Activated T-helper 17 cell treated with anti-CD3 and anti-CD28 coated beads, Interleukin-2, amount 50 U/mL, for 72 hours (primary cell): ENCODE results near the gene ITIH5. TPM values are rescaled to one million over a fixed set of nuclear protein-coding genes. Genes with fewer than 3 reads are reported as not detected.

Experiments
- ATAC-seq: fragments of 150-1000 bp; cut with Tn5 transposase; replicated peaks from 2 replicates; pipeline ENCODE4 v1.10.0; 2021; ENCODE audit warnings: mild to moderate bottlenecking, moderate library complexity
- H3K27ac Mint-ChIP-seq: one replicate; pipeline ENCODE4 v1.8.0; 2022; ENCODE audit warnings: mixed read lengths
- H3K27me3 Mint-ChIP-seq: one replicate; pipeline ENCODE4 v1.8.0; 2022; ENCODE audit warnings: mixed read lengths
- H3K36me3 Mint-ChIP-seq: one replicate; pipeline ENCODE4 v1.8.0; 2022; ENCODE audit warnings: low read depth, mild to moderate bottlenecking, mixed read lengths
- H3K4me1 Mint-ChIP-seq: one replicate; pipeline ENCODE4 v1.8.0; 2022; ENCODE audit warnings: mixed read lengths
- H3K4me3 Mint-ChIP-seq: one replicate; pipeline ENCODE4 v1.8.0; 2022; ENCODE audit warnings: mild to moderate bottlenecking, mixed read lengths
- H3K9me3 Mint-ChIP-seq: one replicate; pipeline ENCODE4 v1.8.0; 2022; ENCODE audit warnings: mixed read lengths
- total RNA-seq, 2 donors: library from RNA; stranded (reverse); gene quantifications; one replicate each; pipeline ENCODE4 v1.2.3, GENCODE V29; 2022

Gene ITIH5
- total RNA-seq, 2 donors from 2014 or later, result 0.34 TPM; not detected in 1

DNA sequence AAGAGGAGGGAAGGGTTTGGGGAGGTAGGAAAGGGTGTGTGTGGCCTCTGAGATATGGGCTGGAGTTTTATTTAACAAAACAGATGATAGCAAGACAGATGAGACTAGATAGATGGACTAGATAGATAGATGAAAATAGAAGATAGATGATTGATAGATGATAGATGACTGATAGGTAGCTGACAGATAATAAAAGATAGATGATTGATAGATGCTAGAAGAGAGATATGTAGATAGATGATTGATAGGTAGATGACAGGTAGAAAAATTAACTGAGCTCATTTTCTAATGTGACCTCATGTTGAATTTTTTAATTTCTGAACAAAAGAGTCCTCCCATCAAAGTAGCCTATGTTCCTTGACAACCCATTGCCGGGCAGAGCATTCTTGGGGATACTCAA is 139.3 kb downstream of the ITIH5 start:
- Mint-ChIP-seq H3K36me3 (no peaks in the 10 kb centered on the region), H3K27me3 (peaks cover 8% of the 10 kb centered on the region), H3K27ac (no peak overlapping the region), H3K4me3 (no peak overlapping the region), H3K4me1 (no peaks in the 10 kb centered on the region), H3K9me3 (no peaks in the 10 kb centered on the region)
- ATAC-seq, result no peak

DNA sequence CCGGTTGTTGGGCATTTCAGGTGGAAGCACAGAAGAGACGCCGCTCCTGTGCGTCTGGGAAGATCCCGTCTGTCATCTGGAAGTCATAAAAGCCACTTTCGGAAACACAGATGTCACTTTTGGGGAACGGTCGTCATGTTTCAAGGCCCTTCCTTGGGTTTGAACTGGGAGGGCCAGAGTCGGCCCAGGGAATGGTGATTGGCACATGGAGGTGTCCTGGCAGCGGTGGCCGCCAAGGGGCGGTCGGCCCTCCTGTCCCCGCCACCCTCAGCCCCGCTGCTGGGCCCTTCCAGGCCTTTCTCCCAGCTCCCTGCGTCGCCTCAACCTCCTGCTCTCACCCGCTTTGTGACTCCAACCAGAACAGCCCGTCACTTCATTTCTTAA is 140.8 kb downstream of the ITIH5 start:
- Mint-ChIP-seq H3K4me1 (no peaks in the 10 kb centered on the region), H3K9me3 (no peaks in the 10 kb centered on the region), H3K4me3 (no peak overlapping the region), H3K36me3 (no peaks in the 10 kb centered on the region), H3K27me3 (peaks cover 3% of the 10 kb centered on the region), H3K27ac (no peak overlapping the region)
- no peak for ATAC-seq

DNA sequence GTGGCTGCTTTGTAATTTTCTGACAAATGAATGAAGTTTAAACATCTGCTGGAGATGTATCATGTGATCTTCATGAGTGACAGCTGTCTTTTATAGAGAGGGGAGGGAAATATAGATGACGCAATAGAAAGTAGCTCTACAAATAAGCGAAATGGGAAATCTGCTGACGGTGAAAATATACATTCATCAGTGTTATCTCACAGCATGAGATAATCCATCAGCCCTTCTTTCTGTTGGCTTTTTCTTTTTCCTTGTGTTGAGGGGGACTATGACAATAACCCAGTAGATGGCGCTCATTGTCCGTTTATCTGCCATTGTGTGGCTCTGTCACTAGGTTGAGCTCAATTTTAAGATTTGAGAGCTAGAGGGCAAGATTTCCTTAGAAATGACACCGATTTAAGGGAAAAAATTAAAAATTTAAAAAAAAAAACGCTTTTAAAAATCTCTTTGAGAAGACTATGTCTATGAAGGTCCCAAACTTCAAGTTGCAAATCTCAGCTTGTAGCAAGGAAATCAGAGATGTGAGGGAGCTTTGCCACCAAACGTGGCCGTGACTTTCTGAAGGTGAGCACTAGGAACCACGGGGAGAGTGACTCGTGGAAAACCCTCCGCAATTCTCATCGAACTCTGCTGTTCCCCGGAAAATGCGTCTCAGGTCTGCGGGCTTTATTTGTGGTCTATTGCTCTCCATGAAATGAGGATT is 141.3 kb downstream of the ITIH5 start:
- Mint-ChIP-seq H3K4me1 (no peaks in the 10 kb centered on the region), H3K27ac (no peak overlapping the region), H3K27me3 (no peaks in the 10 kb centered on the region), H3K36me3 (no peaks in the 10 kb centered on the region), H3K9me3 (no peaks in the 10 kb centered on the region), H3K4me3 (no peak overlapping the region)
- ATAC-seq, result peak; percentile 72

DNA sequence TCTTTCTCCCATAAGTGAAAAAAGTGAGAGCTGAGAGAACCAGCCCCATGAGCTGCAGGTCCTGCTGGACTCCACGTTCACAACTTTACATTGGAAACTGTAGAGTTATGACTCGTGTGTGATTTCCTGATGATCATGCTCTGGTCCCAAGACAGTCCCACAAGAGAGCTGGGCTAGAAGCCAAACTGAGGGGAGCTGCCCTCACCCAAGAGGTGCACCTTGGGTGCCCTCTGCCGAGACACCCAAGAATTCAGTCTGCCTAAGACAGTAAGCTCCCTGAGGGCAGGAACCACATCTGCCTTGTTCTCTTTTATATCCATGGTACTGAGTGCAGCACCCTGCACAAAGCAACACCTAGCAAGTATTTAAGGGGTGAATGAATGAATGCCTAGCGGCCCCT is 143.1 kb downstream of the ITIH5 start:
- no peak overlapping the region for H3K27ac Mint-ChIP-seq
- no peaks in the 10 kb centered on the region for H3K4me1 Mint-ChIP-seq
- no peaks in the 10 kb centered on the region for H3K9me3 Mint-ChIP-seq
- H3K4me3 Mint-ChIP-seq, result no peak overlapping the region
- no peaks in the 10 kb centered on the region for H3K27me3 Mint-ChIP-seq
- ATAC-seq, result no peak
- H3K36me3 Mint-ChIP-seq, result no peaks in the 10 kb centered on the region

DNA sequence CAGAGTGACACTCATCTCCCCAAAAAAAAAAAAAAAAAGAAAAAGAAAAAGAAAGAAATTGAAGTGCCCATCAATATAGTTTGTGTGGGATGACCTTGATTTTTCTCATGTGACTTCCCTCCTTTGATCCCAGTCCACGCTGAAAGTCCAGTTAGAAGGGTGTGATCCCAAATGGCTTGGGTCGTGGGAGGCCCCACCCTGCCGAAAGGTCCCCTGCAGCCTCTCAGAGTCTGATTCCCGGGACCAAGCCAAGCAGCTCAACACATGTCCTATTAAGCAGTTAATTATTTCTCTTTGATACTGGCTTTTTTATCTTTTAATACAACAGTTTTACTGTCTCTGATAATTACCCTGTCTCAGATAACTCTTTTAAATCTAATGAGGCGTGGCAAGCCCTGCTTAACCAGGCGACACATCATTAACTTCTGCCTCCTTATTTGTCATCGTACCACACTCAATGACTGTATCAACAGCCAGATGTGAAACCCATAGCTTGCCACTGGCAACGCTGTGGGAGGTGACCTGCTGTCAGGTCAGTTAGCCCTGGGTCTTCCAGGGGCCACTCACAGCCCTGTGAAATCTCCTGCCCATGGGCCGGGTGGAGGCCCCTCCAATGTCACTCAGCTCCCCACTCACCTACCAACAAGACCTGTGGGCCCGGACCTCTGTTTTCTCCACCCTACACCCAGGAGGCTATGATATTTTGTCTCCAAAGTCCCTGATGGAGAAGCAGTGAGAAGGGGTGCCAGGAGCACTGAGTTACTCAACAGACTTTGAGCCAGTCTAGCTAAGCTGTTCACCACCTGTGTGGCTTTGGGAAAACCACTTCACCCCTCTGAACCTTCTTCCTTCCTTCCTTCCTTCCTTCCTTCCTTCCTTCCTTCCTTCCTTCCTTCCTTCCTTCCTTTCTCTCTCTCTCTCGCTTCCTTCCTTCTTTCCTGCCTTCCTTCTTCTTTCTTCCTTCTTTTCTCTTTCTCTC is 146.0 kb downstream of the ITIH5 start:
- no peak for ATAC-seq
- H3K9me3 Mint-ChIP-seq, result no peaks in the 10 kb centered on the region
- H3K4me1 Mint-ChIP-seq, result no peaks in the 10 kb centered on the region
- no peak overlapping the region for H3K4me3 Mint-ChIP-seq
- H3K36me3 Mint-ChIP-seq, result no peaks in the 10 kb centered on the region
- no peaks in the 10 kb centered on the region for H3K27me3 Mint-ChIP-seq
- no peak overlapping the region for H3K27ac Mint-ChIP-seq

DNA sequence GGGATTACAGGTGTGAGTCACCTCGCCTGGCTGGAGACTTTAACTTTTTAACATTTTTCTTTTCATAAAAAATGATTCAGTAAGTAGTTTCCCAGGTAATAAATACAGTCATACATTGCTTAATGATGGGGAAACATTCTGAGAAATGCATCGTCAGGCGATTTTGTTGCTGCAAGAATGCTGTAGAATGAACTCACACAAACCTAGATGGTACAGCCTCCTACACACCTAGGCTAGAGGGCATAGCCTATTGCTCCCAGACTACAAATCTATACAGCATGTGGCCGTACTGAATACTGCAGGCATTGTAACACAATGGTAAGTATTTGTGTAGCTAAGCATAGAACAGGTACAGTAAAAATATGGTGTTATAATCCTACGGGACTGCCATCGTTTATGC is 147.4 kb downstream of the ITIH5 start:
- Mint-ChIP-seq H3K27me3 (no peaks in the 10 kb centered on the region), H3K4me1 (no peaks in the 10 kb centered on the region), H3K36me3 (no peaks in the 10 kb centered on the region), H3K27ac (no peak overlapping the region), H3K9me3 (no peaks in the 10 kb centered on the region), H3K4me3 (no peak overlapping the region)
- no peak for ATAC-seq

DNA sequence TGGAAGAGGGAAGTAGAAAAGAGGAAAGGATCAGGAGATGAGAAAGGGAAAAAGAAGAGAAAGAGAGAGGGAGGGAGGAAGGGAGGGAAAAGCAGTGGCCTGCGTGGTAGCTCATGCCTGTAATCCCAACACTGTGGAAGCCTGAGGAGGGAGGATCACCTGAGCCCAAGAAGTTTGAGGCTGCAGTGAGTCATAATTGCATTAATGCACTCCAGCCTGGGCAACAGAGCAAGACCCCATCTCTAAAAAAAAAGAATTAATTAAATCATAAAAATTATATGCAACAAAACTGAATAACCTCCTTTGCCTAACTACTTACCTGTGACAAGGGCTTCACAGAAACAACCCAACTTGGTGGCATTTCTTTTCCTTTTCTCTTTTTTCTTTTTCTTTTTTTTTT is 148.1 kb downstream of the ITIH5 start:
- no peaks in the 10 kb centered on the region for H3K36me3 Mint-ChIP-seq
- no peaks in the 10 kb centered on the region for H3K9me3 Mint-ChIP-seq
- no peak overlapping the region for H3K27ac Mint-ChIP-seq
- no peak for ATAC-seq
- H3K4me3 Mint-ChIP-seq, result no peak overlapping the region
- H3K27me3 Mint-ChIP-seq, result no peaks in the 10 kb centered on the region
- no peaks in the 10 kb centered on the region for H3K4me1 Mint-ChIP-seq

DNA sequence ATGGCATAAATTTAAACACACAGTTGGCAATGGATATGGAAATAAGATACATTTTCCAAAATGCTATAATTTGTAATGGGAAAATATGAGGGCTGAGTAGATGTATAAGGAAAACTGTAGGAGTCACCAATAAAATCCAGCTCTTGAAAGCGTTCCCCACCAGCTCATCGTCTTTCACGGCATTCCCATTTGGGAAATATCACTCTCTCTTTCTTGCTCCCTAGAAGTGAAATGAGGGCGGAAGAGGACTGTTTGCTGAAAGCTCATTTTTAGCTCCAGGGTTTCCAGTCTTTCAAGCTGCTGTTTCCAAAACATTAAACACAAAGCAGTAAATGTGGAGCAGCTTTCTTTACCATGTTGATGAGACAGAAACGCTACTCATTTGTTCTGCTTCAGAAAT is 151.3 kb downstream of the ITIH5 start:
- Mint-ChIP-seq H3K27me3 (no peaks in the 10 kb centered on the region), H3K36me3 (no peaks in the 10 kb centered on the region)

DNA sequence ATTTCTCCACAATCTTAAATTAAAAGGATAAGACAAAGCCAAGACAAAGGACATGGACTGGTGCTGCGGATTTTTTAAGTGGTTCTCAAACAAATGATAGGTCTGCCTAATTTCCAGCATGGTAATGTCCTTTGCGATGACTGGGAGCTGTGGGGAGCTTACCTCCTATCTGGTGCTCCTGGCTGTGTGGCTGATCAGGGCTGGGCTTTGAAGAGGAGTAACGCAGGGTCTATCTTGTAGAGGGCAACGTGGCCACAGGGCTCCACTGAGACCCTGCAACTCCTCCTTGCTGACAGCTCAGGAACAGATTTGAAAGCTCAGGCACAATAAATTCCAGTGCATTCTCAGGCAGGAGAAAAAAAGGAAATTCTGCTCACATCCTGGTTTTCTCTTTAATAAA is 152.8 kb downstream of the ITIH5 start:
- Mint-ChIP-seq H3K4me1 (peaks cover 5% of the 10 kb centered on the region), H3K27ac (no peak overlapping the region), H3K9me3 (peaks cover 13% of the 10 kb centered on the region), H3K27me3 (no peaks in the 10 kb centered on the region), H3K36me3 (no peaks in the 10 kb centered on the region), H3K4me3 (no peak overlapping the region)
- ATAC-seq, result no peak

More for the DNA sequence above, 151.3 kb downstream of the ITIH5 start:
- ATAC-seq, result no peak
- Mint-ChIP-seq H3K27ac (no peak overlapping the region), H3K4me3 (no peak overlapping the region), H3K4me1 (peaks cover 5% of the 10 kb centered on the region), H3K9me3 (peaks cover 2% of the 10 kb centered on the region)

DNA sequence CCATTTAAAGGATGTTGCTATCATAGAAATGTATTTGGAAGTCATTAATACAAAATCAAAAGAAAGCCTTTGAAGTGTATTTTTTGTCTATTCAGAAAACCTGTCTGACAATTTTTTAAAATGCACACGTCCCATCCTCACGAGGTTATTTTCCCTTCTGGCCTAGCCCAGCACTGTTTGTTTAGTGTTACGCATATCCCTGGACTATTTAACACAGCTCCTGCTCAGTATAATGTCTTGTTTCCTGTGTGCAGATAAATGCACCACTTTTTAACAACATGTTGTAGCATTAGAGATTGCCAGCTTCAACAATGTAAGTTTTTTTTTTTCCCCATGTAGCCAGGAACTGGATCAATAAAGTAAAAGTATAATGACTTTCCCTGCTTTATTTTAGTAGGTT is 153.3 kb downstream of the ITIH5 start:
- no peak overlapping the region for H3K4me3 Mint-ChIP-seq

DNA sequence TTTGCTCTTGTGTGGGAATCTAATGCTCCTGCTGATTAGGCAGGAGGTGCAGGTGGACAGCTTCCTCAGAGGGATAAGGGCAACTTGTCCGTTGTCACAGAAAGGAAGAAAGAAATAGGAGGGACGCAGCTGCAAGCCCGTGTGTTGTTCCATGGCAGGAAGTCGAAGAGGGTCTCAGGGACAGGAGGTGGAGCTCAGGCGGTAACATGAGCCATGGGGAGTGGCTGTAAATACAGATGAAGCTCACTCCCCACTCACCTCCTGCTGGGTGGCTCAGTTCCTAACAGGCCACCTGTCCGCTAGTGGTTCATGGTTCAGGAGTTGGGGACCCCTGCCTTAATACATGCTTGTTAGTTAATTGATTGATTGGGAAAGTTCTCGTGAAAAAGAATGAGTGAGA is 154.3 kb downstream of the ITIH5 start:
- Mint-ChIP-seq H3K36me3 (no peaks in the 10 kb centered on the region), H3K27ac (no peak overlapping the region), H3K27me3 (no peaks in the 10 kb centered on the region), H3K9me3 (peaks cover 13% of the 10 kb centered on the region), H3K4me3 (no peak overlapping the region), H3K4me1 (peaks cover 16% of the 10 kb centered on the region)
- ATAC-seq, result peak; percentile 12

More for the DNA sequence above, 153.3 kb downstream of the ITIH5 start:
- peaks cover 10% of the 10 kb centered on the region for H3K4me1 Mint-ChIP-seq
- H3K27me3 Mint-ChIP-seq, result no peaks in the 10 kb centered on the region
- H3K9me3 Mint-ChIP-seq, result peaks cover 13% of the 10 kb centered on the region
- H3K27ac Mint-ChIP-seq, result no peak overlapping the region
- no peak for ATAC-seq
- H3K36me3 Mint-ChIP-seq, result no peaks in the 10 kb centered on the region

DNA sequence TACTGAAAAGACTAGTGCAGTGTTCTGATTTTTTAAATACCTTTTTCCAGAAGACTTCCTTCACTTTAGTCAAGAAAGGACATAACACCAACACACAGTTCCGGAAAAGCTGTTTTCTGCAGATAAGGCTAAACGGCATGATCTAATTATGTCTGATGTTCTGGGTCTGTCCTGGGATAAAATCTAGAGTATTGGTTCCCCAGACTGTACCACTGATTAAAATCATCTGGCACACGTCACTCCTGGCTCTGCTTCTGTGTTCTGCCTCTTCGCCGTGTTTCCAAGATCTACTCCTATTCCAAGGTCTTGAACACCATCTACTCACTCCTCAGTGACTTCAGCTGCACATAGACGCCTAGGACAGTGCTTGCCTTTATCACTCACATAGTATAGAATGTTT is 155.2 kb downstream of the ITIH5 start:
- Mint-ChIP-seq H3K27ac (no peak overlapping the region), H3K9me3 (peaks cover 15% of the 10 kb centered on the region), H3K36me3 (no peaks in the 10 kb centered on the region), H3K4me3 (no peak overlapping the region), H3K4me1 (peaks cover 23% of the 10 kb centered on the region), H3K27me3 (no peaks in the 10 kb centered on the region)
- no peak for ATAC-seq
